ENCODE measurements around the gene NSD2. TPM values are rescaled to one million over a fixed set of nuclear protein-coding genes. Genes with fewer than 3 reads are reported as not detected.

Gene NSD2
- total and polyA plus RNA-seq, 9 of the 15 experiments (the other 6 are each of a cell fraction or from before 2014, with no cell fraction given) = 6.4 to 126 (median 58.8) TPM

GRCh38 chr4:1855333-1856070 lies 15.7 kb upstream of the NSD2 start (continued):
- TF ChIP-seq GTF3C2 (IDR thresholded peaks at IDR 0.05; ENCODE audit: borderline replicate concordance, extremely low read depth, insufficient read length) (no peak), CHD1 (IDR thresholded peaks at IDR 0.05; ENCODE audit: low read length) (peak; percentile 90), MAX (CRISPR knock-in tag; IDR thresholded peaks at IDR 0.05) (no peak; the same call in 1 of the 2 replicates), TOE1 (IDR thresholded peaks at IDR 0.05; ENCODE audit: borderline replicate concordance) (no peak), TOE1 (CRISPR knock-in tag; IDR thresholded peaks at IDR 0.05; ENCODE audit: borderline replicate concordance, low read depth) (no peak), RBM14 (IDR thresholded peaks at IDR 0.05; ENCODE audit: borderline replicate concordance, insufficient read depth, low read depth, low read length) (0 out of 2 replicates have a peak, but pooled peaks have one; percentile 25), ZBTB7A (IDR thresholded peaks at IDR 0.05; ENCODE audit: borderline replicate concordance, control insufficient read depth, low read depth, low read length) (peak; percentile 34; the same call in 1 of the 2 replicates), BHLHE40 (IDR thresholded peaks at IDR 0.05; ENCODE audit: low read length) (peak; percentile 54; the same call in 1 of the 2 replicates), CREB1 (IDR thresholded peaks at IDR 0.05) (peak; percentile 75; the same call in 1 of the 2 replicates), CREB1 (CRISPR knock-in tag; IDR thresholded peaks at IDR 0.05) (peak; percentile 74)
- TF ChIP-seq, protein P1, sequence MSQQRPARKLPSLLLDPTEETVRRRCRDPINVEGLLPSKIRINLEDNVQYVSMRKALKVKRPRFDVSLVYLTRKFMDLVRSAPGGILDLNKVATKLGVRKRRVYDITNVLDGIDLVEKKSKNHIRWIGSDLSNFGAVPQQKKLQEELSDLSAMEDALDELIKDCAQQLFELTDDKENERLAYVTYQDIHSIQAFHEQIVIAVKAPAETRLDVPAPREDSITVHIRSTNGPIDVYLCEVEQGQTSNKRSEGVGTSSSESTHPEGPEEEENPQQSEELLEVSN (IDR thresholded peaks at IDR 0.05; ENCODE audit: borderline replicate concordance in 1 of 2, extremely low read depth in 1 of 2, insufficient read depth in 1 of 2, insufficient read length in 1 of 2, low read depth in 1 of 2, low read length in 1 of 2, poor library complexity in 1 of 2, severe bottlenecking in 1 of 2) = peak in 1 of 2 experiments; percentile 35

All from K562 (cell line).